Adrenal gland (tissue), 12 donors: ENCODE results near the gene TXNDC11. TPM values are rescaled to one million over a fixed set of nuclear protein-coding genes. Genes with fewer than 3 reads are reported as not detected.

Experiments used
- DNase-seq, 7 donors: peaks; one replicate each; pipeline ENCODE4 v3.0.0-alpha.2; 2019 to 2020
- H3K27ac ChIP-seq, 5 donors: fragments of 200-600 bp; sonication (generic) in 4 of 5; 1 replicate in 3 of 5; 2 replicates in 2 of 5; pipeline versions ENCODE4 v1.5.1 to v1.8.0; 2016 to 2020; ENCODE audit warnings: mild to moderate bottlenecking in 1 of 5
- H3K27me3 ChIP-seq: fragments of 200-600 bp; 2 replicates; pipeline ENCODE4 v1.8.0; 2021
- H3K36me3 ChIP-seq, 2 donors: fragments of 200-600 bp; replicated peaks in 1 of 2; 1 replicate in 1 of 2; 2 replicates in 1 of 2; pipeline versions ENCODE4 v1.5.1 to v1.8.0; 2018 to 2022
- H3K4me1 ChIP-seq, 2 donors: fragments of 200-600 bp; replicated peaks in 1 of 2; 1 replicate in 1 of 2; 2 replicates in 1 of 2; pipeline versions ENCODE4 v1.5.1 to v1.8.0; 2018 to 2021
- H3K4me3 ChIP-seq, 4 donors: fragments of 200-600 bp; sonication (generic) in 3 of 4; one replicate each; pipeline ENCODE4 v1.5.1; 2016 to 2018
- H3K9me3 ChIP-seq, 3 donors: fragments of 200-600 bp; sonication (generic) in 1 of 3; replicated peaks in 1 of 3; 1 replicate in 2 of 3; 2 replicates in 1 of 3; pipeline versions ENCODE4 v1.5.1 to v1.8.0; 2016 to 2021
- CTCF ChIP-seq, 6 experiments: fragments of 450-650 bp in 4 of 6; fragments of 200-600 bp in 2 of 6; sonication (generic) in 1 of 6; IDR thresholded peaks; 1 replicate in 5 of 6; 2 replicates in 1 of 6; pipeline versions ENCODE4 v1.5.1 to v1.8.0; 2016 to 2021; ENCODE audit warnings: antibody characterized with exemption in 6 of 6, mild to moderate bottlenecking in 2 of 6, moderate library complexity in 1 of 6
- POLR2A ChIP-seq, 2 donors: fragments of 450-650 bp; IDR thresholded peaks; one replicate each; pipeline ENCODE4 v1.6.1; 2017; ENCODE audit warnings: antibody characterized with exemption in 2 of 2, mild to moderate bottlenecking in 2 of 2, moderate library complexity in 1 of 2
- WGBS, 4 donors: extraction: QIAGEN DNeasy Blood & Tissue Kit in 2 of 4; methylation state at CpG; one replicate each; pipeline versions ENCODE4 v1.1.5 to v1.1.7; 2013 to 2017; 5-methylcytosine and 5-hydroxymethylcytosine counted together
- intact Hi-C, 2 donors: fragments of 100-400 bp; cut with DNase I; formaldehyde crosslinking; loops; one replicate each; pipeline versions ENCODE4 v1.14.1 to v1.15.0; 2022 to 2023
- polyA plus RNA-seq, 3 donors: library from polyadenylated mRNA; stranded (reverse); fragments of 200-250 nt in 2 of 3; fragments of 350-450 nt in 1 of 3; fragmentation: Illumina TruSeq in 1 of 3; extraction: RNeasy Lipid Tissue Mini Kit (QIAGEN cat#74804) in 1 of 3; gene quantifications; one replicate each; pipeline ENCODE4 v1.2.3, GENCODE V29; 2013 to 2014
- total RNA-seq, 9 donors: library from RNA; depleted of rRNA in 4 of 9; stranded (reverse); fragments of >200 nt in 4 of 9; fragments of 120-200 nt in 1 of 9; fragmentation: NEBNext Ultra II Directional in 1 of 9; extraction: Animal tissue kit (Norgen Biotek cat#: 25700) in 1 of 9; gene quantifications; one replicate each; pipeline versions ENCODE4 v1.1.0 to v1.2.4, GENCODE V29; 2013 to 2023
- donor health status: healthy with polysubstance abuse.
- donor health status: Bipolar disorder and iron deficiency.
- donor health status: DM: yes; HTN: yes; CAD: no.
- donor health status: DM: no; HTN: no; CAD: no.
- donor health status: DM: no; HTN: no; CAD: no.
- donor health status: DM: yes; HTN: yes; CAD: no.

Gene TXNDC11
- total and polyA plus RNA-seq, 12 donors = 33.5 to 78.1 (median 50.4) TPM

- H3K4me3 ChIP-seq = no peak overlapping the region
- TF ChIP-seq CTCF (IDR thresholded peaks at IDR 0.05) = no peak
- 76 to 93% (median 82%) methylated on average over 4 of the region's 4 CpGs for WGBS, 4 donors
- H3K9me3 ChIP-seq = no peaks in the 10 kb centered on the region
- H3K36me3 ChIP-seq = peaks cover 0 to 18% of the 10 kb centered on the region in 2 donors
- no peaks in the 10 kb centered on the region for H3K27me3 ChIP-seq
- intact Hi-C loops = loop anchor here (5.0 to 10.0 kb wide), 3 partner anchors 67 to 314 kb away; no protein-coding TSS in a partner anchor
- no peak for DNase-seq
- peaks cover 8 to 19% of the 10 kb centered on the region in 2 donors for H3K4me1 ChIP-seq
- peak overlapping the region in 1 of 5 donors; percentile 5 for H3K27ac ChIP-seq
Measured at GRCh38 chr16:11711662-11712061, 31.0 kb downstream of the TXNDC11 start.

- WGBS, 4 donors = 82 to 96% (median 86%) methylated on average over 1 of the region's 1 CpG
- no peaks in the 10 kb centered on the region for H3K27me3 ChIP-seq
- DNase-seq = no peak
- intact Hi-C loops = no loop called here
- no peaks in the 10 kb centered on the region for H3K9me3 ChIP-seq
- TF ChIP-seq CTCF (IDR thresholded peaks at IDR 0.05) = no peak
- no peak for TF ChIP-seq POLR2A (IDR thresholded peaks at IDR 0.05)
- no peak overlapping the region for H3K4me3 ChIP-seq
- peak overlapping the region in 2 of 5 donors; percentile 14 to 38 for H3K27ac ChIP-seq
- peaks cover 15 to 46% of the 10 kb centered on the region in 2 donors for H3K4me1 ChIP-seq
- H3K36me3 ChIP-seq = peaks cover 0 to 18% of the 10 kb centered on the region in 2 donors
Measured at GRCh38 chr16:11708421-11708820, 34.2 kb downstream of the TXNDC11 start.

GRCh38 chr16:11707679-11708197 lies 34.9 kb downstream of the TXNDC11 start:
- Histone ChIP-seq H3K27ac (peak overlapping the region in 2 of 5 donors; percentile 14 to 38), H3K4me1 (peaks cover 15 to 46% of the 10 kb centered on the region in 2 donors), H3K9me3 (no peaks in the 10 kb centered on the region), H3K27me3 (no peaks in the 10 kb centered on the region), H3K36me3 (peaks cover 0 to 14% of the 10 kb centered on the region in 2 donors), H3K4me3 (no peak overlapping the region)
- no peak for TF ChIP-seq CTCF (IDR thresholded peaks at IDR 0.05)
- no peak for TF ChIP-seq POLR2A (IDR thresholded peaks at IDR 0.05)
- DNase-seq = peak in 2 of 7 donors; percentile 44 to 46
- WGBS, 4 donors = 80 to 87% (median 82%) methylated on average over 4 of the region's 4 CpGs
- intact Hi-C loops = no loop called here

- Histone ChIP-seq H3K4me1 (peaks cover 15 to 46% of the 10 kb centered on the region in 2 donors), H3K27me3 (no peaks in the 10 kb centered on the region), H3K36me3 (peaks cover 0 to 9% of the 10 kb centered on the region in 2 donors), H3K9me3 (no peaks in the 10 kb centered on the region), H3K27ac (peak overlapping the region in 3 of 5 donors; percentile 33 to 69 (median 39)), H3K4me3 (no peak overlapping the region)
- TF ChIP-seq POLR2A (IDR thresholded peaks at IDR 0.05) (no peak), CTCF (IDR thresholded peaks at IDR 0.05) (no peak)
- intact Hi-C loops = no loop called here
- DNase-seq = peak in 4 of 7 donors; percentile 45 to 58 (median 52)
- 58 to 80% (median 72%) methylated on average over 2 to 5 of the region's 5 CpGs for WGBS, 4 donors
Measured at GRCh38 chr16:11706180-11706742, 36.4 kb downstream of the TXNDC11 start.
